HG02870 (cell line): Measurements from ENCODE around the gene SUPT6H.
"Not testable (repeated sequence)": the region's sequence is repeated elsewhere in the genome, so short reads cannot be mapped to it uniquely, and the experiment has no call there.

Experiments used
- ATAC-seq: cut with Tn5 transposase; IDR thresholded peaks from one replicate; pipeline ENCODE4 v1.9.1; 2021; ENCODE audit warnings: mild to moderate bottlenecking, moderate library complexity; ENCODE audit not compliant: unreplicated experiment

Gene SUPT6H

GRCh38 chr17:28735242-28735722 lies 73.3 kb downstream of the SUPT6H start:
- no peak for ATAC-seq

DNA sequence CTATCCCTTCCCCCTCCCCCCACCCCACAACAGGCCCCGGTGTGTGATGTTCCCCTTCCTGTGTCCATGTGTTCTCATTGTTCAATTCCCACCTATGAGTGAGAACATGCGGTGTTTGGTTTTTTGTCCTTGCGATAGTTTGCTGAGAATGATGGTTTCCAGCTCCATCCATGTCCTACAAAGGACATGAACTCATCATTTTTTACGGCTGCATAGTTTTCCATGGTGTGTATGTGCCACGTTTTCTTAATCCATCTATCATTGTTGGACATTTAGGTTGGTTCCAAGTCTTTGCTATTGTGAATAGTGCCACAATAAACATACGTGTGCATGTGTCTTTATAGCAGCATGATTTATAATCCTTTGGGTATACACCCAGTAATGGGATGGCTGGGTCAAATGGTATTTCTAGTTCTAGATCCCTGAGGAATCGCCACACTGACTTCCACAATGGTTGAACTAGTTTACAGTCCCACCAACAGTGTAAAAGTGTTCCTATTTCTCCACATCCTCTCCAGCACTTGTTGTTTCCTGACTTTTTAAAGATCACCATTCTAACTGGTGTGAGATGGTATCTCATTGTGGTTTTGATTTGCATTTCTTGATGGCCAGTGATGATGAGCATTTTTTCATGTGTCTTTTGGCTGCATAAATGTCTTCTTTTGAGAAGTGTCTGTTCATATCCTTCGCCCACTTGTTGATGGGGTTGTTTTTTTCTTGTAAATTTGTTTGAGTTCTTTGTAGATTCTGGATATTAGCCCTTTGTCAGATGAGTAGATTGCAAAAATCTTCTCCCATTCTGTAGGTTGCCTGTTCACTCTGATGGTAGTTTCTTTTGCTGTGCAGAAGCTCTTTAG lies 74.1 kb downstream of the SUPT6H start:
- not testable (repeated sequence) for ATAC-seq

DNA sequence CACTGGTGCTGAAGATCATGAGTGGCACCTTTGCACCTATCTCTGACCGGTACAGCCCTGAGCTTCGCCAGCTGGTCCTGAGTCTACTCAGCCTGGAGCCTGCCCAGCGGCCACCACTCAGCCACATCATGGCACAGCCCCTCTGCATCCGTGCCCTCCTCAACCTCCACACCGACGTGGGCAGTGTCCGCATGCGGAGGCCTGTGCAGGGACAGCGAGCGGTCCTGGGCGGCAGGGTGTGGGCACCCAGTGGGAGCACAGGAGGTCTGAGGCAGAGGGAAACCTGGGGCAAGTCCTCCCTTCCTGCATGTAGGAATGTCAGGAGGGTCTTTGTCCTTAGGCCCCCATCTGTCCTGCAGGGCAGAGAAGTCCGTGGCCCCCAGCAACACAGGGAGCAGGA lies 75.3 kb downstream of the SUPT6H start:
- no peak for ATAC-seq

DNA sequence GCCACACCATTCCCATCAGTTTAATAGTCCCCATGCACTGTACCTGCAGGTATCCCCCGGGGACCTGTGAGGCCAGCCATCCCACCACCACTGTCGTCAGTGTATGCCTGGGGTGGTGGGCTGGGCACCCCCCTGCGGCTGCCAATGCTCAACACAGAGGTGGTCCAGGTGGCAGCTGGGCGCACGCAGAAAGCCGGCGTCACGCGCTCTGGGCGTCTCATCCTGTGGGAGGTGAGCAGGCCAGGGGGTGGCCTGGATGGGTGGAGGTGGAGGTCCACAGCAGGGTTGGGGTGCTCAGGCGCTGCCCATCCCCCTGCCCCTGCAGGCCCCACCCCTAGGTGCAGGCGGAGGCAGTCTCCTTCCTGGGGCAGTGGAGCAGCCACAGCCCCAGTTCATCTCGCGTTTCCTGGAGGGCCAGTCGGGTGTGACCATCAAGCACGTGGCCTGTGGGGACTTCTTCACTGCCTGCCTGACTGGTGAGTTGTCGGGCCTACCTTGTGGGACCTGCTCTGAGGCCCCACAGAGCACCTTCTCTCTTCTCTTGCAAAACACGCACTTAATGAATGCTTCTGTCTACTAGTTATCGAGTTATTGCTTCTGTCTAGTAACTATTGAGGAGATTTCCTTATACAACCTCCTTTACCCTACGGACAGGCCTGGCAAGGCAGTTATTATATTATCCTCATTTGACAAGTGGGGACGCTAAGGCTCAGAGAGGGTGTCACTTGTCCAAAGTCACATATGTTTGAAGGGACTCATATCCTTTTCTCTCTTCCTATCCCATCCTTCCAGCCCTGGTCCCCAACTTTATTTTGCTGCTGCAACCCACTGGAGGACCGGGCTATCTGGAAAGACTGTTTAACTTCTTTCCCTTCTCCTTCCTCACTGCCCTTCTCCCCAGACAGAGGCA lies 76.0 kb downstream of the SUPT6H start:
- peak; percentile 61 for ATAC-seq

DNA sequence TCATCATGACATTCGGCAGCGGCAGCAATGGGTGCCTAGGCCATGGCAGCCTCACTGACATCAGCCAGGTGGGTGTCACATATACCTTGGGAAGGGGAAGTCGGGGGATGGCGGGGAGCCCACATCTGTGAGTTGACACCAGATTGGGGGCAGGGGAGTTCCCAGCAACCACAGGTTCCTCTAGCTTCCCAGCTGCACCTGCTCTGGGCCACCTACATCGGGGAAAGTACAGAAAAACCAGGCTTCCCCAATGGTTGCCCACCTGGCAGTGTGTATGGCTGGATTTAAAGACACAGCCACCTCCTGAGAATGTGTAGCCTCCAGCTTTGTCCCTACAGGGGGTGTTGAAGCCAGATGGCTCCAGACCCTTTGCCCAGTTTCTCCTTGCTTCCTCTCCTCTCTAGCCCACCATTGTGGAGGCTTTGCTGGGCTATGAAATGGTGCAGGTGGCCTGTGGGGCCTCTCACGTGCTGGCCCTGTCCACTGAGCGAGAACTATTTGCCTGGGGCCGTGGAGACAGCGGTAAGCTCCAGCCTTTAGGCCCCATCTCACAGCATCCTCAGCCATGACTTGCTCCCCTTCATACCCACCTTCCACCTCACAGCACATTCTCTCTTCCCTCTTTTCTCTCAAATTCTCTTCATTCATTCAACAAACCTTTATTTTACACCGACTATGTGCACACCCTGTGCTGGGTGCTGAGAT lies 76.8 kb downstream of the SUPT6H start:
- no peak for ATAC-seq

- no peak for ATAC-seq
Observed at GRCh38 chr17:28740406-28741357, 78.7 kb downstream of the SUPT6H start.

GRCh38 chr17:28741358-28742349 lies 79.6 kb downstream of the SUPT6H start:
- no peak for ATAC-seq

DNA sequence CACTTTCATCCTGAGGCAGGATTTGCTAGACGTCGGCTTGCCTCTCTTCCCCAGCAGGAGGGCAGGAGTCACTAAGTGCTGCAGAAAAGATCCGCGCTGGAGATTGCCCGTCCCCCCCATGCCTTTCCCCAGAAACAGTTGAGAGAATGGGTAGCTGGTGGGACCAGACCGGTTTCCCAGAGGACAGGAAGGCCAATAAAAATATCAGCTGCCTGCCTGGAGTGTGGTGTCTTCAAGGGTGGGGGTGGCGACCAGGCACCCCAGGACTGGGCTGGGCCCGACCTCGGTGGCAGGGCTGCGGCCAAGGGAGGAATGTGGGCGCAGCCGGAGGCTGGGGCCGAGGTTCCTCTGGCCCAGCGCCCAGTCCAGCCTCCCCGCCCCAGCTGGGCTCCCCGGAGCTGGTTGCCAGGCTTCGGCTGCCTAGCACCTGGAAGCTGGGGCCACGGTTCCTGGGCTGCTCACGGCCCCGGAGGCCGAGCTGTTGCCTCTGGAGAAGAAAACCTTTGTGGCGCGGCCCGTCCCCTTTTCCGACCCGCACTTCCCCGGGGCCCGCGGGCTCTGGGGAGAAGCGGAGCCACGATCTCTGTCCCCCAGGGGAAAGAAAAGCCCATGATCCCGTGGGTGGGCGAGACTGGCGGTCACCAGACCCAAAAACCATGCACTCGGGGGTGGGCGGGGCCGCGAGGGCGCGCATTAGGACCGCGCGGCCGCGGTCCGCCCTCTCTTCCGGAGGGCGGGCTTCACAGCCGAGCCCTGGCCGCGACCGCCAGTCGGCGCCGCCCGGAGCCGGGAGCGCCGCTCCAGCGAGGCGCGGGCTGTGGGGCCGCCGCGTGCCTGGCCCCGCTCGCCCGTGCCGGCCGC lies 81.5 kb downstream of the SUPT6H start, which contains the start of gene TRAF4:
Gene TRAF4 (plus strand): TSS at position 769 of the 861 bp plus-strand sequence. CDS start 102 bp downstream, outside the sequence.
- ATAC-seq = peak; percentile 49

GRCh38 chr17:28744104-28744971 lies 82.3 kb downstream of the SUPT6H start:
- ATAC-seq = peak; percentile 19

DNA sequence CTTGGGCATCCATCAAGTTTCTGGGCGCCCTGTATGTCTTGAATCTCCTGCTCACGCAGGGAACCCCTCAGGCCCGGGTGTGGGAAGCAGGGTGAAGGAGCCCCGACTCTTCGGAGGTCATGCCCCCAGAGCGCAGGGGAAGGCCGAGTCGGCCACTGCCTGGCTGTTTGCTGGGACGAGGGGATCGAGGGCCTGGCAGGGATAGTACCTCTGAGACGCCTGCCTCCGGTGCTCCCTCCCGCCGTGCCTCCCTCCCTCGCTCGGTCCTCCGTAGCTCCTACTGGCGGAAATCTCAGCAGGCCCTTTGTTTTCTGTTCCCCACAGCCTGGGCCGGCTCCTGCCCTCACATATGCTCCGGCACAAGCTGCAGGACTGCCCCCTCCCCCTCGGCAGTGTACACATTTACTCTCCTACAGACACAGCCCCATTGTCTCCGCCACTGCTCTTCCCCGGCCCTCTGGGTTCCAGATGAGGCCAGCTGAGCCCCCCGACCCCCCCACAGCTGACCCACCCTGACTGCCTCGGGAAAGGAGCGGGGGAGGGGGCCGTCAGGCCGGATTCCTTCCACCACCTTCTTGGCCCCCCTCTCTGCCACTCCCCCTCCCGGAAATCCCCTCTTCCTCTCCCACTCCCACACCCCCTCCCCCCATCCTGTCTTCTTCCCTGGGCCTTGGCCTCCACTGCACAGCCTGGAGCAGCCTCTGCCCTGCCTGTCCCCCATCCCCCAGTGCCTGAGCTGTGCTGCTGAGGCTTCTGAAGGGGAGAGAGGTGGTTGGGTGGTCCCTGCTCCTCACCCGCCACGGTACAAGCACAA lies 83.2 kb downstream of the SUPT6H start:
- no peak for ATAC-seq

- ATAC-seq = no peak
Observed at GRCh38 chr17:28745786-28746411, 83.9 kb downstream of the SUPT6H start.

- ATAC-seq = no peak
Observed at GRCh38 chr17:28746611-28747050, 84.6 kb downstream of the SUPT6H start.

GRCh38 chr17:28747051-28747691 lies 85.2 kb downstream of the SUPT6H start:
- no peak for ATAC-seq

- no peak for ATAC-seq
Observed at GRCh38 chr17:28747801-28748750, 86.1 kb downstream of the SUPT6H start.
